ENCODE results near the gene IKBIP. TPM values are rescaled to one million over a fixed set of nuclear protein-coding genes. Genes with fewer than 3 reads are reported as not detected.
"Not testable (repeated sequence)": the region's sequence is repeated elsewhere in the genome, so short reads cannot be mapped to it uniquely, and the experiment has no call there.

The IKBIP gene
- polyA plus RNA-seq, 4 donors: 0.67 to 9.4 (median 4.6) TPM

GRCh38 chr12:98579347-98579746 lies 65.2 kb downstream of the IKBIP start:
- no peaks in the 10 kb centered on the region for H3K9me3 ChIP-seq (ENCODE audit: control insufficient read depth in 2 of 2, insufficient read depth in 1 of 2, low read depth in 1 of 2, low read length in 1 of 2)
- peak overlapping the region in 2 of 3 donors; percentile 52 to 88 for H3K27ac ChIP-seq (ENCODE audit: low read depth in 1 of 3, low read length in 2 of 3)
- no peak for DNase-seq
- FAIRE-seq: no peak
- no peaks in the 10 kb centered on the region for H3K36me3 ChIP-seq (ENCODE audit: control insufficient read depth in 3 of 3, insufficient read depth in 2 of 3, low read depth in 1 of 3, low read length in 3 of 3)
- H3K27me3 ChIP-seq (ENCODE audit: control insufficient read depth in 3 of 3, insufficient read depth in 3 of 3, low read length in 3 of 3): no peaks in the 10 kb centered on the region
- no peak overlapping the region for H3K4me3 ChIP-seq (ENCODE audit: low read depth in 1 of 3, low read length in 3 of 3)
- peaks cover 0 to 27% (median 0%) of the 10 kb centered on the region in 3 donors for H3K4me1 ChIP-seq (ENCODE audit: control insufficient read depth in 3 of 3, insufficient read depth in 2 of 3, low read depth in 1 of 3, low read length in 2 of 3)
- 45 to 82% (median 56%) methylated on average over 5 of the region's 5 CpGs for WGBS, 3 donors

GRCh38 chr12:98578821-98579220 lies 65.8 kb downstream of the IKBIP start:
- H3K4me1 ChIP-seq (ENCODE audit: control insufficient read depth in 3 of 3, insufficient read depth in 2 of 3, low read depth in 1 of 3, low read length in 2 of 3): peaks cover 0 to 28% (median 0%) of the 10 kb centered on the region in 3 donors
- no peak overlapping the region for H3K4me3 ChIP-seq (ENCODE audit: low read depth in 1 of 3, low read length in 3 of 3)
- peak overlapping the region; percentile 72 to 88 (median 73) for H3K27ac ChIP-seq (ENCODE audit: low read depth in 1 of 3, low read length in 2 of 3)
- no peaks in the 10 kb centered on the region for H3K27me3 ChIP-seq (ENCODE audit: control insufficient read depth in 3 of 3, insufficient read depth in 3 of 3, low read length in 3 of 3)
- FAIRE-seq (peak; percentile 5), DNase-seq (peak; percentile 86 to 93)
- no peaks in the 10 kb centered on the region for H3K9me3 ChIP-seq (ENCODE audit: control insufficient read depth in 2 of 2, insufficient read depth in 1 of 2, low read depth in 1 of 2, low read length in 1 of 2)
- no peaks in the 10 kb centered on the region for H3K36me3 ChIP-seq (ENCODE audit: control insufficient read depth in 3 of 3, insufficient read depth in 2 of 3, low read depth in 1 of 3, low read length in 3 of 3)
- WGBS, 3 donors: 12 to 64% (median 34%) methylated on average over 2 of the region's 2 CpGs

- H3K36me3 ChIP-seq (ENCODE audit: control insufficient read depth in 3 of 3, insufficient read depth in 2 of 3, low read depth in 1 of 3, low read length in 3 of 3): no peaks in the 10 kb centered on the region
- H3K9me3 ChIP-seq (ENCODE audit: control insufficient read depth in 2 of 2, insufficient read depth in 1 of 2, low read depth in 1 of 2, low read length in 1 of 2): no peaks in the 10 kb centered on the region
- no peak overlapping the region for H3K4me3 ChIP-seq (ENCODE audit: low read depth in 1 of 3, low read length in 3 of 3)
- H3K27me3 ChIP-seq (ENCODE audit: control insufficient read depth in 3 of 3, insufficient read depth in 3 of 3, low read length in 3 of 3): no peaks in the 10 kb centered on the region
- FAIRE-seq (peak; percentile 73), DNase-seq (peak; percentile 77 to 89)
- peak overlapping the region; percentile 72 to 88 (median 73) for H3K27ac ChIP-seq (ENCODE audit: low read depth in 1 of 3, low read length in 2 of 3)
- 15 to 65% (median 62%) methylated on average over 1 of the region's 1 CpG for WGBS, 3 donors
- peaks cover 0 to 31% (median 2%) of the 10 kb centered on the region in 3 donors for H3K4me1 ChIP-seq (ENCODE audit: control insufficient read depth in 3 of 3, insufficient read depth in 2 of 3, low read depth in 1 of 3, low read length in 2 of 3)
Measured at GRCh38 chr12:98578392-98578791, 66.2 kb downstream of the IKBIP start.

- not testable (repeated sequence) for H3K9me3 ChIP-seq (ENCODE audit: control insufficient read depth in 2 of 2, insufficient read depth in 1 of 2, low read depth in 1 of 2, low read length in 1 of 2); DNase-seq; H3K36me3 ChIP-seq (ENCODE audit: control insufficient read depth in 3 of 3, insufficient read depth in 2 of 3, low read depth in 1 of 3, low read length in 3 of 3); H3K27me3 ChIP-seq (ENCODE audit: control insufficient read depth in 3 of 3, insufficient read depth in 3 of 3, low read length in 3 of 3); FAIRE-seq; H3K27ac ChIP-seq (ENCODE audit: low read depth in 1 of 3, low read length in 2 of 3); H3K4me3 ChIP-seq (ENCODE audit: low read depth in 1 of 3, low read length in 3 of 3)
- 61 to 79% (median 63%) methylated on average over 2 of the region's 2 CpGs for WGBS, 3 donors
- peaks cover 0 to 31% (median 4%) of the 10 kb centered on the region in 3 donors for H3K4me1 ChIP-seq (ENCODE audit: control insufficient read depth in 3 of 3, insufficient read depth in 2 of 3, low read depth in 1 of 3, low read length in 2 of 3)
Measured at GRCh38 chr12:98576795-98577194, 67.8 kb downstream of the IKBIP start.

GRCh38 chr12:98575013-98575412 lies 69.6 kb downstream of the IKBIP start:
- Histone ChIP-seq H3K9me3 (ENCODE audit: control insufficient read depth in 2 of 2, insufficient read depth in 1 of 2, low read depth in 1 of 2, low read length in 1 of 2) (no peaks in the 10 kb centered on the region), H3K27ac (ENCODE audit: low read depth in 1 of 3, low read length in 2 of 3) (peak overlapping the region; percentile 79 to 83 (median 79)), H3K27me3 (ENCODE audit: control insufficient read depth in 3 of 3, insufficient read depth in 3 of 3, low read length in 3 of 3) (no peaks in the 10 kb centered on the region), H3K4me1 (ENCODE audit: control insufficient read depth in 3 of 3, insufficient read depth in 2 of 3, low read depth in 1 of 3, low read length in 2 of 3) (peaks cover 0 to 31% (median 4%) of the 10 kb centered on the region in 3 donors), H3K4me3 (ENCODE audit: low read depth in 1 of 3, low read length in 3 of 3) (no peak overlapping the region), H3K36me3 (ENCODE audit: control insufficient read depth in 3 of 3, insufficient read depth in 2 of 3, low read depth in 1 of 3, low read length in 3 of 3) (no peaks in the 10 kb centered on the region)
- 29 to 67% (median 44%) methylated on average over 3 to 4 of the region's 4 CpGs for WGBS, 3 donors
- FAIRE-seq: no peak
- DNase-seq: peak; percentile 74 to 87

Other genes starting within 250 kb of the IKBIP start
- gene TMPO, start 129.2 kb downstream of the IKBIP start, polyA plus RNA-seq: 100 to 1,000 TPM in 1 of 4 donors, 10 to 100 TPM in 3; 19.5 to 104 (median 45.4) TPM
- gene SLC25A3, start 51.1 kb downstream of the IKBIP start, polyA plus RNA-seq: 100 to 1,000 TPM; 475 to 968 (median 687) TPM
- 10 to 100 TPM in 1 of 4 donors, 1 to 10 TPM in 3; 8.1 to 20.5 (median 8.7) TPM for gene APAF1, start 502 bp upstream of the IKBIP start, polyA plus RNA-seq